KG1 (cell line): ENCODE data around the gene ASGR2.
"Not testable (repeated sequence)": the region's sequence is repeated elsewhere in the genome, so short reads cannot be mapped to it uniquely, and the experiment has no call there.

Source experiments
- DNase-seq: peaks from one replicate; lab custom pipeline; 2025; lab: John Stamatoyannopoulos, UW

The ASGR2 gene

GRCh38 chr17:7124923-7125322 lies 10.3 kb upstream of the ASGR2 start:
- DNase-seq = no peak

GRCh38 chr17:7123844-7124243 lies 9.2 kb upstream of the ASGR2 start:
- DNase-seq = no peak

- no peak for DNase-seq
Observed at GRCh38 chr17:7122381-7122780, 7.8 kb upstream of the ASGR2 start.

GRCh38 chr17:7120635-7121034 lies 6.0 kb upstream of the ASGR2 start:
- DNase-seq = not testable (repeated sequence)

GRCh38 chr17:7120123-7120522 lies 5.5 kb upstream of the ASGR2 start:
- DNase-seq = no peak

GRCh38 chr17:7119314-7119713 lies 4.7 kb upstream of the ASGR2 start:
- DNase-seq = no peak

GRCh38 chr17:7114875-7115614 lies 423 bp upstream of the ASGR2 start:
- no peak for DNase-seq

- DNase-seq = no peak
Observed at GRCh38 chr17:7113273-7114071, 1.1 kb downstream of the ASGR2 start.

GRCh38 chr17:7112510-7113108 lies 2.0 kb downstream of the ASGR2 start:
- no peak for DNase-seq

GRCh38 chr17:7111784-7112509 lies 2.7 kb downstream of the ASGR2 start:
- DNase-seq = no peak

- DNase-seq = no peak
Observed at GRCh38 chr17:7110617-7111306, 3.9 kb downstream of the ASGR2 start.

- DNase-seq = no peak
Observed at GRCh38 chr17:7109461-7110322, 4.9 kb downstream of the ASGR2 start.

- no peak for DNase-seq
Observed at GRCh38 chr17:7108981-7109380, 5.6 kb downstream of the ASGR2 start.

GRCh38 chr17:7108560-7108925 lies 6.1 kb downstream of the ASGR2 start:
- DNase-seq = no peak

GRCh38 chr17:7107795-7108559 lies 6.6 kb downstream of the ASGR2 start:
- DNase-seq = no peak

GRCh38 chr17:7107012-7107754 lies 7.4 kb downstream of the ASGR2 start:
- DNase-seq = no peak

- DNase-seq = no peak
Observed at GRCh38 chr17:7102421-7102820, 12.2 kb downstream of the ASGR2 start.

- DNase-seq = no peak
Observed at GRCh38 chr17:7101531-7101930, 13.1 kb downstream of the ASGR2 start.

GRCh38 chr17:7100641-7101379 lies 13.8 kb downstream of the ASGR2 start:
- not testable (repeated sequence) for DNase-seq
